HL-60 (cell line): ENCODE measurements around the gene NMRK1.

Experiments
- CTCF ChIP-seq: IDR thresholded peaks from one replicate; pipeline ENCODE4 v1.5.1; 2011; ENCODE audit warnings: low read length, control low read depth, inconsistent platforms; ENCODE audit not compliant: insufficient read depth
- GABPA ChIP-seq: IDR thresholded peaks from 2 replicates; pipeline ENCODE4 v1.6.1; 2012; ENCODE audit warnings: low read depth
- POLR2AphosphoS5 ChIP-seq: IDR thresholded peaks from 2 replicates; pipeline ENCODE4 v1.6.1; 2012; ENCODE audit warnings: low read depth
- REST ChIP-seq: IDR thresholded peaks from 2 replicates; pipeline ENCODE4 v1.6.1; 2012; ENCODE audit warnings: low read depth; ENCODE audit not compliant: insufficient replicate concordance
- SPI1 ChIP-seq: IDR thresholded peaks from 2 replicates; pipeline ENCODE4 v1.6.1; 2012; ENCODE audit warnings: low read depth, mild to moderate bottlenecking, borderline replicate concordance

GRCh38 chr9:75105841-75106240, 17.9 kb upstream of the NMRK1 start:
- TF ChIP-seq CTCF (no peak), REST (no peak), POLR2AphosphoS5 (no peak), GABPA (no peak), SPI1 (peak; percentile 20; the same call in 1 of the 2 replicates)
